HG03045 (cell line): ENCODE data around the gene TRAF6.
"Not testable (repeated sequence)": the region's sequence is repeated elsewhere in the genome, so short reads cannot be mapped to it uniquely, and the experiment has no call there.

Source experiments
- ATAC-seq: cut with Tn5 transposase; IDR thresholded peaks from one replicate; pipeline ENCODE4 v1.9.1; 2021; ENCODE audit warnings: mild to moderate bottlenecking, moderate library complexity; ENCODE audit not compliant: unreplicated experiment

Gene TRAF6, protein sequence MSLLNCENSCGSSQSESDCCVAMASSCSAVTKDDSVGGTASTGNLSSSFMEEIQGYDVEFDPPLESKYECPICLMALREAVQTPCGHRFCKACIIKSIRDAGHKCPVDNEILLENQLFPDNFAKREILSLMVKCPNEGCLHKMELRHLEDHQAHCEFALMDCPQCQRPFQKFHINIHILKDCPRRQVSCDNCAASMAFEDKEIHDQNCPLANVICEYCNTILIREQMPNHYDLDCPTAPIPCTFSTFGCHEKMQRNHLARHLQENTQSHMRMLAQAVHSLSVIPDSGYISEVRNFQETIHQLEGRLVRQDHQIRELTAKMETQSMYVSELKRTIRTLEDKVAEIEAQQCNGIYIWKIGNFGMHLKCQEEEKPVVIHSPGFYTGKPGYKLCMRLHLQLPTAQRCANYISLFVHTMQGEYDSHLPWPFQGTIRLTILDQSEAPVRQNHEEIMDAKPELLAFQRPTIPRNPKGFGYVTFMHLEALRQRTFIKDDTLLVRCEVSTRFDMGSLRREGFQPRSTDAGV

GRCh38 chr11:36509694-36510593, at the start of gene TRAF6:
Gene TRAF6 (minus strand): TSS chr11:36510272. CDS start chr11:36501515, 8,757 bp downstream.
- ATAC-seq, result peak; percentile 97

DNA sequence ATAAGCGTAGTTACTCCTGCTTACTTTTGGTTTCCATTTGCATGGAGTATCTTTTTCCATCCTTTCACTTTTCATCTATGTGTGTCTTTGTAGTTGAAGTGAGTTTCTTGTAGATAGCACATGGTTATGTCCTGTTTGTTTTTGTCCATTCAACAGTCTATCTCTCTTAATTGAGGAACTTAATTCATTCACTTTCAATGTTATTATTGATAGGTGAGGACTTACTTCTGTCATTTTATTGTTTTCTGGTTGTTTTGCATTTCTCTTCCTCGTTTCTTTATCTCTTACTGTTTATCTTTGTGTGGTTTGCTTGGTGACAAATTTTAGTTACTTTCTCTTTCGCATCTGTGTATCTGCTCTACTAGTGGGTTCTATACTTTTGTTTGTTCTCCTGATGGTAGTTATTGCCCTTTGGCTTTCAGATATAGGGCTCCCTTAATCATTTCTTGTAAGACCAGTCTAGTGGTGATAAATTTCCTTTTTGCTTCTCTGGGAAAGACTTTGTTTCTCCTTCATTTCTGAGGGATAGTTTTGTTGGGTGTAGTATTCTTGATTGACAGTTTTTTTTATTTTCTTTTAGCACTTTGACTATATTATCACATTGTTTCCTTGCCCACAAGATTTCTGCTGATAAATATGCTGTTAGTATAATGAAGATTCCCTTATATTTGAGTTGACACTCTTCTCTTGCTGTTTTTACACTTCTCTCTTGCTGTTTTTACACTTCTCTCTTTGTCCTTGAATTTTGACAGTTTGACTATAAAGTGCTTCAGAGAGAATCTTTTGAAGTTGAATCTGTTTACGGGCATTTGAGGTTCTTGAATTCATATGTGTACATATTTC, 48.7 kb upstream of the TRAF6 start:
- peak; percentile 84 for ATAC-seq

- no peak for ATAC-seq
These were observed 47.9 kb upstream of the TRAF6 start for GRCh38 chr11:36557991-36558390.

DNA sequence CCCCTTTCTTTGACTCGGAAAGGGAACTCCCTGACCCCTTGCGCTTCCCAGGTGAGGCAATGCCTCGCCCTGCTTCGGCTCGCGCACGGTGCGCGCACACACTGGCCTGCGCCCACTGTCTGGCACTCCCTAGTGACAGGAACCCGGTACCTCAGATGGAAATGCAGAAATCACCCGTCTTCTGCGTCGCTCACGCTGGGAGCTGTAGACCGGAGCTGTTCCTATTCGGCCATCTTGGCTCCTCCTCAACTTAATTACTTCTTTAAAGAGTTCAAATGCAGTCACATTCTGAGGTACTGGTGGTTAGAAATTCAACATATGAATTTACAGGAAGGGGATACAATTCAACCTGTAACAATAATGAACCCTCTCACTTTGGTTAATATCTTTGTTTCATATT, 47.3 kb upstream of the TRAF6 start:
- ATAC-seq, result not testable (repeated sequence)

DNA sequence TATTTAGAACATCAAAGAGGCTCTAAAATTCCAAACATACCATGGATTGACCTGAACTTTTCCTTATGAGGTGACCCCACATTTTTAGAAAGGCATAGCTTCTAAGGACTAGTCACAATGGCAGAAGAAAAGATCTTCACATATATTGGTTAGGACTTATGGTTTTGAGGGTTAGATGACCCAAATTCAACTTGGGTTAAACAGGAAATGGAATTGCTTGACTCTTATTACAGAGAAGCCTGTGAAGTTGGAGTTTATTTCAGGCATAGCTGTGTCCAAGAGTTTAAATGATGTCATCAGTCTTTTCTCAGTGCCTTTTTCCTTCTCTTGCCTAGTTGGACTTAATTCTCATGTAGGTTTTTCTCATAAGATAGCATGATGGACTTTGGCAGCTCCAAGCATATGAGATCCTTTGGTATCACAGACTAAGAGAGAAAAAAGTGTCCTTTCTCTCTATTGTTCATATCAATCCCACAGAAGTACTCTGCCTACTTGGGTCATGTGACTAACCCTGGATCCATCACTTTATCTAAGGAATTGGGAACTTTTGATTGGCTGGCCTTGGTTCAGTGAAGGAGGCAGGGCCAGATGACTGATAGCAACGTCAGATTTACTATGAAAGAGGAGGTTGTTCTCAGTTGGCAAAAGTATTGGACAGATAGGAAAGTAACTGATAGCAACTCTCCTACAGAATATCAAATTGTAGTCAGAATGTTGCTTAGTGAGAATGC, 40.5 kb upstream of the TRAF6 start:
- no peak for ATAC-seq

- peak; percentile 98 for ATAC-seq
These were observed 30.9 kb upstream of the TRAF6 start for GRCh38 chr11:36540998-36541397.

GRCh38 chr11:36534276-36534840, 24.3 kb upstream of the TRAF6 start:
- ATAC-seq, result no peak

- no peak for ATAC-seq
These were observed 23.0 kb upstream of the TRAF6 start for GRCh38 chr11:36532941-36533601.

DNA sequence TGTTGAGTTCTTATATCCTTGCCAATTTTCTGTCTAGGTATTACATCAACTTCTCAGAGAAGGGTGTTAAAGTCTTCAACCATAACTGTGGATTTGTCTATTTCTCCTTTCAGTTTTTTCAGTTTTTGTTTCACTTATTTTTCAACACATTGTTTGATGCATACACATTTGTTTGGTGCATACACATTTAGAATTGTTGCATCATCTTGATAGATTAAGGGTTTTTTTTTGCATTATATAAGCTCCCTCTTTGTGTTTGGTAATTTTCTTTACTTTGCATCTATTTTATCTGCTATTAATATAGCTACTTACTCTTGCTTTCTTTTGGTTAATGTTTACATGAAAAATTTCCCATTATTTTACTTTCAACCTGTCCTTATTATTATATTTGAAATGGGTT, 20.8 kb upstream of the TRAF6 start:
- ATAC-seq, result no peak

DNA sequence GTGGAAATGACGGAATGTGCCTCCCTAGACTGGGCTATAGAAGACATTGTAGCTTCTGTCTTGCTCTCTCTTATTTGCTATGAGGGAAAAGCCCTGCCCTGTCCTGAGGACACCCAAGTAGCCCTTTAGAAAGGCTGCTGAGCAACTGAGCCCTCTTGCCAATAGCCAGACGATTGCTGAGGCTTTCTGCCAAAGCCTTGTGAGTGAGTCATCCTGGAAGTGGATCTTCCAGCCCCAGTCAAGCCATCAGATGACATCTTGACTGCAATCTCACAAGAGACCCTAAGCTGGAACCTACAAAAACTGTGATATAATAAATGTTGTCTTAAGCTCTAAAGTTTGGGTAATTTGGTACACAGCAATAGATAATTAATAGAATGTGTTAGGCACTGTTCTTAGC, 3.9 kb upstream of the TRAF6 start:
- no peak for ATAC-seq

DNA sequence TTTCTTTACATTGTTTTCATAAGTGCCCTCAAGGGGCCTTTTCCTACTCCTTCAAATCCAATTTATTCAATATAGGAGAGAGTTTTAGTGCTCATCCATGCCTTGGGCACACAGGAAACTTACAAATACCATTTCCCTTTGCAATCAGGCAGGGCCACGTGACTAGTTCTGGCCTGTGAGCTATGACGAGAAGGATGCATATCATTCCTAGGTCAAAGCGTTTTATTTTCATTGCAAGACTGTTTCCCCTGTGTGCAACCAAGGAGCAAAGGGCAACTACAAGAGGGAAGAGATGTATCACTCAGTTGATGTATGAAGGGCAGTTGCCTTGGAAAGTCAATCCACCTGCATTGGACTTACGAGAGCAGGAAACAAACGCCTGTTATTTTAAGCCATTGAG, 1.9 kb upstream of the TRAF6 start:
- no peak for ATAC-seq

- ATAC-seq, result not testable (repeated sequence)
These were observed 990 bp upstream of the TRAF6 start for GRCh38 chr11:36511062-36511461.

GRCh38 chr11:36510594-36510942, 496 bp upstream of the TRAF6 start:
- ATAC-seq, result no peak

GRCh38 chr11:36509201-36509639, 852 bp downstream of the TRAF6 start:
- no peak for ATAC-seq

DNA sequence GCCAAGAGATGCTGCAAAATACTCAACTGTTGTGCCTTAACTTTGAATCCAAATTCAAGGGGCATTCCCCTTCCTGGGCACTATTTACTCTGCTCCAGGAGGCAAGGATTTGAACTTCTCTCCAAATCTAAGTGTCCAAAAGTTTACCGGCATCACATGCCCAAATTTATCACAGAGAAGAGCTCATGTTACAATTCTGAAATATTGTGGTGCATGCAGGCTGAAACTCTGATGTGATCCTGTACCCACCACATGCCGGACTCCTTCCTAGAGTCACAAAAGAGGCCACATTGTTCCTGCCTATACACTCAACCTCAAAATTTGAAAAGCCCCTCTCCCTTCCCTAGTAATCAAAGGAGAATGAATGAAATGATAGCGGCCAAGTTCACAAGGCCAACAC, 1.3 kb downstream of the TRAF6 start:
- ATAC-seq, result no peak

GRCh38 chr11:36507824-36508489, 2.1 kb downstream of the TRAF6 start:
- no peak for ATAC-seq

DNA sequence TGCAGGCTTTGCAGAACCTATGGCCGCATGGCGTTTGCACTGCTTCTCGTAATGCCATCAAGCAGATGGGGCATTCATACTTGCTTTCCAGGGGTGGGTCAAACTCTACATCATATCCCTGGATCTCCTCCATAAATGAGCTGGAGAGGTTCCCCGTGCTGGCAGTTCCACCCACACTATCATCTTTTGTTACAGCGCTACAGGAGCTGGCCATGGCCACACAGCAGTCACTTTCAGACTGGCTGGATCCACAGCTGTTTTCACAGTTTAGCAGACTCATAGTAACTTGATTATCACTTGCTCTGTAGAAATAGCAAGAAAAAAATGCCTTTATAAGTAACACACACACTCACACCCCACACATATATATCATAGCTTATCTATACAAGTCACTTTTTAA, 8.8 kb downstream of the TRAF6 start:
- ATAC-seq, result no peak

DNA sequence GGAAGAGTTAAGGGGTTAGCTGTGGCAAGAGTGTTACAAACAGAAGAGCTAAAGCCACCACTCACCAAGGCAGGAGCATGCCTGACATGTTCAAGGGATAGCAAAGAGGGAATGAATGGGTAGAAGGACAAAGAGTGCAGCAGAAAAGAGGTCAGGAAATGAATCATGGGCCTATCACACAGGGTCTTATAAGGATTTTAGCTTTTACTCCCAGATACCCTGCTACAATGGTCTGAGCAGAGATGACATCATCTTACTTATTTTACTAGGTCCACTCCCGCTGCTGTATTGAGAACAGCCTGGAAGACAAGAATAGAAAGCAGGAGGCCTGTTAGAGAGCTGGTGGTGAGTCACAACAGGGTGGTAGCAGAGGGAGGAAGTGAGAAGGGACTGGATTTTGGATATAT, 9.8 kb downstream of the TRAF6 start:
- peak; percentile 97 for ATAC-seq

GRCh38 chr11:36499315-36499714, 10.8 kb downstream of the TRAF6 start:
- no peak for ATAC-seq
